T-helper 17 cell (primary cell): Measurements from ENCODE around the gene RSRC1. TPM values are rescaled to one million over a fixed set of nuclear protein-coding genes. Genes with fewer than 3 reads are reported as not detected.

Experiments
- ATAC-seq: fragments of 150-1000 bp; cut with Tn5 transposase; 2 replicates; pipeline ENCODE4 v1.10.0; 2021; ENCODE audit warnings: mild to moderate bottlenecking, moderate library complexity
- DNase-seq, 3 donors: peaks; one replicate each; pipeline versions ENCODE4 v3.0.0 to v3.0.0-alpha.2; 2020 to 2021
- H3K9me3 ChIP-seq: one replicate; pipeline ENCODE4 v1.7.0; 2013; ENCODE audit warnings: low read length, mild to moderate bottlenecking; ENCODE audit not compliant: control insufficient read depth, poor library complexity, severe bottlenecking
- H3K27ac Mint-ChIP-seq: one replicate; pipeline ENCODE4 v1.8.0; 2022; ENCODE audit warnings: mild to moderate bottlenecking, moderate library complexity, mixed read lengths
- H3K27me3 Mint-ChIP-seq: one replicate; pipeline ENCODE4 v1.8.0; 2022; ENCODE audit warnings: mixed read lengths
- H3K36me3 Mint-ChIP-seq: one replicate; pipeline ENCODE4 v1.8.0; 2022; ENCODE audit warnings: low read depth, mixed read lengths
- H3K4me1 Mint-ChIP-seq: one replicate; pipeline ENCODE4 v1.8.0; 2022; ENCODE audit warnings: mild to moderate bottlenecking, mixed read lengths
- H3K4me3 Mint-ChIP-seq: one replicate; pipeline ENCODE4 v1.8.0; 2022; ENCODE audit warnings: mild to moderate bottlenecking, moderate library complexity, mixed read lengths
- total RNA-seq, 4 donors: library from RNA in 2 of 4; stranded (reverse) in 2 of 4; gene quantifications; one replicate each; pipeline ENCODE4 v1.2.3 and lab custom pipeline; 2022 to 2026

The RSRC1 gene
- total RNA-seq, 2 donors from 2014 or later, result 30.8 to 31.6 TPM

GRCh38 chr3:158233791-158234190 is 123.9 kb downstream of the RSRC1 start:
- no peaks in the 10 kb centered on the region for H3K27me3 Mint-ChIP-seq
- H3K4me1 Mint-ChIP-seq, result peaks cover 2% of the 10 kb centered on the region
- no peak overlapping the region for H3K27ac Mint-ChIP-seq
- no peak overlapping the region for H3K4me3 Mint-ChIP-seq
- DNase-seq (no peak), ATAC-seq (no peak)
- no peaks in the 10 kb centered on the region for H3K36me3 Mint-ChIP-seq
- H3K9me3 ChIP-seq, result no peaks in the 10 kb centered on the region

GRCh38 chr3:158244274-158244673 is 134.4 kb downstream of the RSRC1 start:
- Mint-ChIP-seq H3K4me1 (no peaks in the 10 kb centered on the region), H3K36me3 (peaks cover 2% of the 10 kb centered on the region), H3K4me3 (no peak overlapping the region), H3K27ac (no peak overlapping the region), H3K27me3 (no peaks in the 10 kb centered on the region)
- ATAC-seq, result no peak
- no peak for DNase-seq
- H3K9me3 ChIP-seq, result no peaks in the 10 kb centered on the region

DNA sequence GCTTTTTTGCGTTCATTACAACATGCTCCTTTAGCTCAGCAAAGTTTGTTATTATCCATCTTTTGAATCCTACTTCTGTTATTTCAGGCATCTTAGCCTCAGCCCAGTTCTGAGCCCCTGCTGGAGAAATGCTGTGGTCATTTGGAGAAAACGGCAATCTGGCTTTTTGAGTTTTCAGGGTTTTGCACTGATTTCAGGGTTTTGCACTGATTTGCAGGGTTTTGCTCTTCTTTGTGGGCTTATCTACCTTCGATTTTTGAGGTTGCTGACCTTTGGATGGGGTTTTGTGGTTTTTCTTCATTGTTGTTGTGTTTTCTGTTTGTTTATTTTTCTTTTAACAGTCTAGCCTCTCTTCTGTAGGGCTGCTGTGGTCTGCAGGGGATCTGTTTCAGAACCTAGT is 137.4 kb downstream of the RSRC1 start:
- Mint-ChIP-seq H3K27ac (no peak overlapping the region), H3K4me3 (no peak overlapping the region), H3K36me3 (peaks cover 2% of the 10 kb centered on the region), H3K27me3 (no peaks in the 10 kb centered on the region), H3K4me1 (no peaks in the 10 kb centered on the region)
- no peaks in the 10 kb centered on the region for H3K9me3 ChIP-seq
- DNase-seq, result no peak
- no peak for ATAC-seq

DNA sequence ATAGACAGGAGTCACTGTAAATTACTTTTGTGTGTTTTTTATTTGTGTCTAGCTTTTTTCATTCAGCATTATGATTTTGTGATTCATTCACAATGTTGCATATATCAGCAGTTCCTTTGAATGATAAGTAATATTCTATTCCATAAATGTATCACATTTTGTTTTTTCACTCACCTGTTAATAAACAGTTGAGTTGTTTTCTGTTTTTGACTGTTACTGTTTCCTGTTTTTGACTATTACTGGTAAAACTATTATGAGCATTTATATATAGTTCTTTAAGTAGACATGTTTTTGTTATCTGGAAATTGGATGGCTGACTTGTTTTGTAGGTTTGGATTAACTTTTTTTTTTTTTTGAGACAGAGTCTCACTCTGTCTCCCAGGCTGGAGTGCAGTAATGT is 138.4 kb downstream of the RSRC1 start:
- H3K27ac Mint-ChIP-seq, result no peak overlapping the region
- no peaks in the 10 kb centered on the region for H3K36me3 Mint-ChIP-seq
- H3K9me3 ChIP-seq, result no peaks in the 10 kb centered on the region
- ATAC-seq, result no peak
- no peak overlapping the region for H3K4me3 Mint-ChIP-seq
- H3K4me1 Mint-ChIP-seq, result no peaks in the 10 kb centered on the region
- DNase-seq, result no peak
- H3K27me3 Mint-ChIP-seq, result no peaks in the 10 kb centered on the region

DNA sequence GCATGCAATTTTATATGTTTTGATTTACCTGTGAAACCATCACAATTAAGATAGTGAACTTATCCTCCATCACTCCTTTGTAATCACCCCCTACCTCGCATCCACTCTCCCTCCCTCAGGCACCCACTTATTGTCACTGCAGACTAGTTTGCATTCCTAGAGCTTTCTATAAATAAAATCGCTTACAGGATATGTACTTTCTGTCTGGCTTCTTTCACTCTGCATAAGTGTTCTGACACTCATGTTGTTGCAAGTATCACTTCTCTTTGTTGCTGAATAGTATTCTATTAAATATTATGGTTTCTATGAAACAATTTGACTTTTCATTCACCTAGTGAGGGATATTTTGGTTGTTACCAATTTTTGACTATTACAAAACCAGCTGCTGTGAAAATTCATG is 139.3 kb downstream of the RSRC1 start:
- no peak for ATAC-seq
- Mint-ChIP-seq H3K4me3 (no peak overlapping the region), H3K4me1 (no peaks in the 10 kb centered on the region), H3K36me3 (no peaks in the 10 kb centered on the region), H3K27me3 (no peaks in the 10 kb centered on the region), H3K27ac (no peak overlapping the region)
- DNase-seq, result no peak
- no peaks in the 10 kb centered on the region for H3K9me3 ChIP-seq

DNA sequence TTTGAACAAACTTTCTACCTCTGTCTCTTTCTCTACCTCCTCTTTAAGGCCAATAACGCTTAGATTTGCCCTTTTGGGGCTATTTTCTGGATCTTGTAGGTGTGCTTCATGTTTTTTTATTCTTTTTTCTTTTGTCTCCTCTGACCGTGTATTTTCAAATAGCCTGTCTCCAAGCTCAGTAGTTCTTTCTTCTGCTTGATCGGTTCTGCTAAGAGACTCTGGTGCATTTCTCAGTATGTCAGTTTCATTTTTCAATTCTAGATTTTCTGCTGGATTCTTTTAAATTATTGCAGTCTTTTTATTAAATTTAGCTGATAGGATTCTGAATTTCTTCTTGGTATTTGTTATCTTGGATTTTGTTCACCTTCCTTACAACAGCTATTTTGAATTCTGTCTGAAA is 148.7 kb downstream of the RSRC1 start:
- no peak overlapping the region for H3K4me3 Mint-ChIP-seq
- DNase-seq, result no peak
- no peak overlapping the region for H3K27ac Mint-ChIP-seq

GRCh38 chr3:158260392-158260791 is 150.5 kb downstream of the RSRC1 start:
- ATAC-seq, result no peak
- H3K9me3 ChIP-seq, result no peaks in the 10 kb centered on the region
- Mint-ChIP-seq H3K4me1 (no peaks in the 10 kb centered on the region), H3K27ac (no peak overlapping the region), H3K36me3 (peaks cover 5% of the 10 kb centered on the region), H3K27me3 (no peaks in the 10 kb centered on the region), H3K4me3 (no peak overlapping the region)
- DNase-seq, result no peak

More for the DNA sequence above, 148.7 kb downstream of the RSRC1 start:
- peaks cover 5% of the 10 kb centered on the region for H3K36me3 Mint-ChIP-seq
- H3K9me3 ChIP-seq, result no peaks in the 10 kb centered on the region
- no peaks in the 10 kb centered on the region for H3K27me3 Mint-ChIP-seq
- ATAC-seq, result no peak
- no peaks in the 10 kb centered on the region for H3K4me1 Mint-ChIP-seq

DNA sequence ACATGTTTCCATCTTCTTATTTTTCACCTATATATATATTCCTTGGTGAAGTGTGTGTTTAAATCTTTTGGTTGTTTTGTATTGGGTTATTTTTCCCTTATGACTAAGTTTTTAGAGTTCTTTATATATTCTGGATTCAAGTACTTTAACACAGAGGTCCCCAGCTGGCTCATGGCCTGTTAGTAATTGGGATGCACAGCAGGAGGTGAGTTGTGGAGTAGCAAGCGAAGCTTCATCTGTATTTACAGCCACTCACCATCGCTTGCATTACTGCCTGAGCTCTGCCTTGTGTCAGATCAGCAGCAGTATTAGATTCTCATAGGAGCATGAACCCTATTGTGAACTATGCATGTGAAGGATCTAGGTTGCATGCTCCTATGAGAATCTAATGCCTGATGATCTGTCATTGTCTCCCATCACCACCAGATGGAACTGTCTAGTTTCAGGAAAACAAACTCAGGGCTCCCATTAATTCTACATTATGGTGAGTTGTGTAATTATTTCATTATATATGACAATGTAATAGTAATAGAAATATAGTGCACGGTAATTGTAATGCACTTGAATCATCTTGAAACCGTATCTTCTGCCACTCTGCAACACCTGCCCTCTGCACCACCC is 151.6 kb downstream of the RSRC1 start:
- Mint-ChIP-seq H3K27ac (no peak overlapping the region), H3K4me3 (no peak overlapping the region), H3K27me3 (no peaks in the 10 kb centered on the region), H3K36me3 (peaks cover 2% of the 10 kb centered on the region), H3K4me1 (no peaks in the 10 kb centered on the region)
- ATAC-seq (no peak), DNase-seq (no peak)
- H3K9me3 ChIP-seq, result no peaks in the 10 kb centered on the region

GRCh38 chr3:158264894-158265293 is 155.0 kb downstream of the RSRC1 start:
- Mint-ChIP-seq H3K36me3 (peaks cover 8% of the 10 kb centered on the region), H3K4me1 (no peaks in the 10 kb centered on the region), H3K27me3 (no peaks in the 10 kb centered on the region), H3K27ac (no peak overlapping the region), H3K4me3 (no peak overlapping the region)
- no peaks in the 10 kb centered on the region for H3K9me3 ChIP-seq
- ATAC-seq (no peak), DNase-seq (no peak)

DNA sequence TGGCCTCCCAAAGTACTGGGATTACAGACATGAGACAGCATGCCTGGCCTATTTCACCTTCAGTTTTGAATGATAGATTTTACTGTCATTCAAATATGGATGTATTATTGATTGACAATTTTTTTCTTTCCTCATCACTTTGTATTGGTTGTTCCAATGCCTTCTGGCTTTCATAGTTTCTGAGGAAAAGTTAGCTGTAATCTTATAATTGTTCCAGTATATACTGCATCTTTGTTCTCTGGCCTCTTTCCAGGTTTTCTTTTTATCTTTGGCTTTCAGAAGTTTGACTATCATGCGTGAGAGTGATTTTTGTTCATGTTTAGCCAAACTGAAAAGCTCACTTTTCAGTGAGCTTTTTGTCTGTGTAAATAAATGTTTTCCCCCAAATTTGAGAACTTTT is 157.1 kb downstream of the RSRC1 start:
- ATAC-seq (no peak), DNase-seq (no peak)
- peaks cover 6% of the 10 kb centered on the region for H3K36me3 Mint-ChIP-seq
- H3K27me3 Mint-ChIP-seq, result no peaks in the 10 kb centered on the region
- H3K4me3 Mint-ChIP-seq, result no peak overlapping the region
- no peak overlapping the region for H3K27ac Mint-ChIP-seq
- H3K9me3 ChIP-seq, result no peaks in the 10 kb centered on the region
- no peaks in the 10 kb centered on the region for H3K4me1 Mint-ChIP-seq

DNA sequence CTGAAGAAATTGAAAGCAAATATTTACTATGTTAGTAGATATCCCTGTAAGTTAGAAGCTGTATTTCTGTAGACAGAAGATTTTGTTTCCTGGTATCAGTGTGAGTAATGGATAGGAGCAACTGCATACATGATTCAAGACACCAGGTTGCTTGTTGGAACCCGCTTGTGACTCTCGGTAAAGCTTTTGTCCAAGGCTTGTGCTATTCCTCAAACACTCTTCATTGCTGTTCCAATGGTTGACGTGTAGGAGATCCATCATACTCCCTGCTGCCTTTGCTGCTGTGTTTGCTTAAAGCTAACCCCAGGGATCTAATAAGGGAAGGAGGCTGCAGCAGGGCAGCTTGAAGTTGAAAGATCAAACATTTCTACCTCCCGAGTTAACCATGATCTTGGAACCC is 160.1 kb downstream of the RSRC1 start:
- no peaks in the 10 kb centered on the region for H3K9me3 ChIP-seq
- H3K4me3 Mint-ChIP-seq, result no peak overlapping the region
- ATAC-seq, result no peak
- peaks cover 6% of the 10 kb centered on the region for H3K36me3 Mint-ChIP-seq
- no peak overlapping the region for H3K27ac Mint-ChIP-seq
- H3K27me3 Mint-ChIP-seq, result no peaks in the 10 kb centered on the region
- DNase-seq, result no peak
- H3K4me1 Mint-ChIP-seq, result no peaks in the 10 kb centered on the region

GRCh38 chr3:158272081-158272480 is 162.2 kb downstream of the RSRC1 start:
- Mint-ChIP-seq H3K27me3 (no peaks in the 10 kb centered on the region), H3K4me3 (no peak overlapping the region), H3K27ac (no peak overlapping the region), H3K36me3 (peaks cover 6% of the 10 kb centered on the region), H3K4me1 (no peaks in the 10 kb centered on the region)
- H3K9me3 ChIP-seq, result no peaks in the 10 kb centered on the region
- DNase-seq, result no peak
- ATAC-seq, result no peak

- ATAC-seq (no peak), DNase-seq (no peak)
- peaks cover 6% of the 10 kb centered on the region for H3K9me3 ChIP-seq
- Mint-ChIP-seq H3K4me3 (no peak overlapping the region), H3K27me3 (no peaks in the 10 kb centered on the region), H3K36me3 (peaks cover 2% of the 10 kb centered on the region), H3K4me1 (no peaks in the 10 kb centered on the region), H3K27ac (no peak overlapping the region)
These were observed 163.8 kb downstream of the RSRC1 start for GRCh38 chr3:158273656-158274055.

GRCh38 chr3:158278187-158278586 is 168.3 kb downstream of the RSRC1 start:
- ATAC-seq (no peak), DNase-seq (no peak)
- Mint-ChIP-seq H3K36me3 (peaks cover 4% of the 10 kb centered on the region), H3K4me3 (no peak overlapping the region), H3K4me1 (peaks cover 2% of the 10 kb centered on the region), H3K27ac (no peak overlapping the region), H3K27me3 (no peaks in the 10 kb centered on the region)
- H3K9me3 ChIP-seq, result peaks cover 6% of the 10 kb centered on the region
